ENCODE data around the gene SNTG2.

The SNTG2 gene

DNA sequence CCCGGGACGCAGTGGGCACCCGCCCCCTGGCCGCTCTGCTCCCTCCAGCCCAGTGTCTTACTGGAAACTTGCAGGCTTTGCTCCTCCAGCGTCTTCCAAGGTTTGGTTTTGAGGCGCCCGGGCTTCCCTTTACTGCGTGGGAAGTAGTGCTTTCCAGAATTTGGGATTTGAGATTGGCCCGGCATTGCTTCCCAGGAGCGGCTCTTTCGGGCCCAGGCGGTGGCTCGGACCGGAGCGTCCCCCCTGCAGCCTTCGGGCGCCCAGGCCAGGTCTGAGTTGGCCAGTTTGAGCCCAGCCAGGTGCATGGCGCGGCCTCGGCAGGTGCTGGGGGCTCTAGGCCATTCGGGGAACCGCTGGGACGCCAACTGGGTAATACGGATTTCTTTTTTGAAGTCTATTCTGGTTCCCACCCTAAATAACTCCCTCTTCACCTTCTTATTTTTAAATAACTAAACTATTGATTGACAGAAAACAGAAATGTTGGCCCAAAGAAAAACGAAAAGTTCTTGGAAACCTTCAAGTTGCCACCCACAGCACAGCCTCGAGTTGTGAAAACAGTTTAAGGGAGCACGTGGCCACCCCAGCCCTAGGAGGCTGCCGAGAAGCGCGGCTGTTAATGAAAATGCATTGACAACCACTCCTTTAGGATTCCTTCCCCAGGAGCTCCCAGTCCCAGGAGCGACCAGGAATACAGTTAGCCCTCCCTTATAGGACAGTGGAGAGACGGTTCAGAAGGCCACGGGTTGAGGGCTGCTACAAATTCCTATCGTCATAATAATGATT lies 766 bp downstream of the SNTG2 start:
- no peak for DNase-seq (ENCODE audit: low spot score)
- peak overlapping the region; percentile 31 for H3K14ac ChIP-seq (ENCODE audit: low read length)

DNA sequence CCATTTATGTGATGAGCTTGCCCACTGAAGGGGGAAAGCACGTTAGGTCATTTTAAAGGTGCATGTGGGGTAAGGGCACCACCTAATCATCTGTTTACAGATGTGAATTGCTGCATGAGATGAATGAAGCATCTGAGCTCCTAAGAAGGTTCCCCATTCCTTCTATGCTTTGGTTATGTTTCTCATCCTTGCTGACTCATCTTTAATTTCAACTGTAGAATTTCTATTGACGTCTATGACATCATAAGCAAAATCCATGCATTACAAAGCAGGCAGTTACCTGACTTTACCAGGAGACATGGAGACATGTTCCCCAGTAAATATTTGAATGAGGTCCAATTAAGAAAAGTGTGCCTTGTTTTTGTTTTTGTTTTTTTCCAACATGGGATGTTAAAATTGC lies 2.8 kb downstream of the SNTG2 start:
- no peak overlapping the region for H2BK5ac ChIP-seq (ENCODE audit: low read length)
- no peak overlapping the region for H3K27ac ChIP-seq (replicated peaks; ENCODE audit: low read length)
- H3K9ac ChIP-seq (ENCODE audit: low read depth, low read length, poor library complexity), result no peak overlapping the region
- H4K91ac ChIP-seq (ENCODE audit: low read depth, low read length, poor library complexity), result no peak overlapping the region
- H2BK12ac ChIP-seq (ENCODE audit: low read length), result no peak overlapping the region
- no peak overlapping the region for H2AFZ ChIP-seq (ENCODE audit: low read length)
- no peak overlapping the region for H3K23ac ChIP-seq (ENCODE audit: low read depth, low read length, poor library complexity)
- no peak overlapping the region for H3K18ac ChIP-seq (ENCODE audit: low read length)
- no peaks in the 10 kb centered on the region for H3K36me3 ChIP-seq (replicated peaks in 1 of 2; ENCODE audit: control insufficient read depth in 2 of 2, insufficient read depth in 2 of 2, low read length in 2 of 2)
- no peak overlapping the region for H2AK5ac ChIP-seq (ENCODE audit: low read depth, low read length)
- H2BK15ac ChIP-seq (ENCODE audit: low read length), result no peak overlapping the region
- peaks cover 3% of the 10 kb centered on the region in 2 donors for H3K4me1 ChIP-seq (ENCODE audit: control insufficient read depth in 2 of 2, insufficient read depth in 1 of 2, low read depth in 1 of 2, low read length in 2 of 2)
- WGBS, 2 donors (ENCODE audit: extremely low coverage in 2 of 2, insufficient read length in 2 of 2, insufficient replicate concordance in 1 of 2), result no CpG with 5 or more reads among the region's 2 CpGs
- no peak overlapping the region for H3K4me3 ChIP-seq (ENCODE audit: low read length in 2 of 2)
- no peak overlapping the region for H3K14ac ChIP-seq (ENCODE audit: low read length)
- no peak for DNase-seq (ENCODE audit: low spot score)
- H3K79me1 ChIP-seq (ENCODE audit: low read depth, low read length), result no peaks in the 10 kb centered on the region
- no peaks in the 10 kb centered on the region for H3K9me3 ChIP-seq (replicated peaks in 1 of 2; ENCODE audit: control insufficient read depth in 2 of 2, insufficient read depth in 1 of 2, low read depth in 1 of 2, low read length in 2 of 2)
- H2BK120ac ChIP-seq (ENCODE audit: low read depth, low read length), result no peak overlapping the region
- no peak overlapping the region for H3K4ac ChIP-seq (ENCODE audit: low read length)
- peaks cover 4 to 61% (median 23%) of the 10 kb centered on the region in 3 experiments for H3K27me3 ChIP-seq (ENCODE audit: control insufficient read depth in 3 of 3, insufficient read depth in 3 of 3, low read depth in 1 of 3, low read length in 3 of 3)
- H3K4me2 ChIP-seq (ENCODE audit: insufficient read depth, low read length, poor library complexity, severe bottlenecking), result no peak overlapping the region
- H4K8ac ChIP-seq (ENCODE audit: low read depth, low read length), result no peak overlapping the region

More for the DNA sequence above, 766 bp downstream of the SNTG2 start:
- no peak overlapping the region for H4K8ac ChIP-seq (ENCODE audit: low read depth, low read length)
- H3K18ac ChIP-seq (ENCODE audit: low read length), result peak overlapping the region; percentile 82
- H3K4me2 ChIP-seq (ENCODE audit: insufficient read depth, low read length, poor library complexity, severe bottlenecking), result peak overlapping the region; percentile 87
- H3K23ac ChIP-seq (ENCODE audit: low read depth, low read length, poor library complexity), result no peak overlapping the region
- H3K9ac ChIP-seq (ENCODE audit: low read depth, low read length, poor library complexity), result no peak overlapping the region
- peak overlapping the region; percentile 52 for H2BK12ac ChIP-seq (ENCODE audit: low read length)
- no peak overlapping the region for H3K4ac ChIP-seq (ENCODE audit: low read length)
- no peaks in the 10 kb centered on the region for H3K9me3 ChIP-seq (replicated peaks in 1 of 2; ENCODE audit: control insufficient read depth in 2 of 2, insufficient read depth in 1 of 2, low read depth in 1 of 2, low read length in 2 of 2)
- no peak overlapping the region for H2BK5ac ChIP-seq (ENCODE audit: low read length)
- no CpG with 5 or more reads among the region's 34 CpGs for WGBS, 2 donors (ENCODE audit: extremely low coverage in 2 of 2, insufficient read length in 2 of 2, insufficient replicate concordance in 1 of 2)
- peak overlapping the region; percentile 10 for H2AFZ ChIP-seq (ENCODE audit: low read length)
- H2BK15ac ChIP-seq (ENCODE audit: low read length), result no peak overlapping the region
- H3K27ac ChIP-seq (replicated peaks; ENCODE audit: low read length), result no peak overlapping the region
- no peak overlapping the region for H2BK120ac ChIP-seq (ENCODE audit: low read depth, low read length)
- no peak overlapping the region for H4K91ac ChIP-seq (ENCODE audit: low read depth, low read length, poor library complexity)
- peaks cover 4 to 73% (median 23%) of the 10 kb centered on the region in 3 experiments for H3K27me3 ChIP-seq (ENCODE audit: control insufficient read depth in 3 of 3, insufficient read depth in 3 of 3, low read depth in 1 of 3, low read length in 3 of 3)
- peak overlapping the region in 1 of 2 donors; percentile 90 for H3K4me3 ChIP-seq (ENCODE audit: low read length in 2 of 2)
- H3K36me3 ChIP-seq (replicated peaks in 1 of 2; ENCODE audit: control insufficient read depth in 2 of 2, insufficient read depth in 2 of 2, low read length in 2 of 2), result no peaks in the 10 kb centered on the region
- peak overlapping the region; percentile 43 for H2AK5ac ChIP-seq (ENCODE audit: low read depth, low read length)
- H3K4me1 ChIP-seq (ENCODE audit: control insufficient read depth in 2 of 2, insufficient read depth in 1 of 2, low read depth in 1 of 2, low read length in 2 of 2), result peaks cover 3% of the 10 kb centered on the region in 2 donors
- no peaks in the 10 kb centered on the region for H3K79me1 ChIP-seq (ENCODE audit: low read depth, low read length)

DNA sequence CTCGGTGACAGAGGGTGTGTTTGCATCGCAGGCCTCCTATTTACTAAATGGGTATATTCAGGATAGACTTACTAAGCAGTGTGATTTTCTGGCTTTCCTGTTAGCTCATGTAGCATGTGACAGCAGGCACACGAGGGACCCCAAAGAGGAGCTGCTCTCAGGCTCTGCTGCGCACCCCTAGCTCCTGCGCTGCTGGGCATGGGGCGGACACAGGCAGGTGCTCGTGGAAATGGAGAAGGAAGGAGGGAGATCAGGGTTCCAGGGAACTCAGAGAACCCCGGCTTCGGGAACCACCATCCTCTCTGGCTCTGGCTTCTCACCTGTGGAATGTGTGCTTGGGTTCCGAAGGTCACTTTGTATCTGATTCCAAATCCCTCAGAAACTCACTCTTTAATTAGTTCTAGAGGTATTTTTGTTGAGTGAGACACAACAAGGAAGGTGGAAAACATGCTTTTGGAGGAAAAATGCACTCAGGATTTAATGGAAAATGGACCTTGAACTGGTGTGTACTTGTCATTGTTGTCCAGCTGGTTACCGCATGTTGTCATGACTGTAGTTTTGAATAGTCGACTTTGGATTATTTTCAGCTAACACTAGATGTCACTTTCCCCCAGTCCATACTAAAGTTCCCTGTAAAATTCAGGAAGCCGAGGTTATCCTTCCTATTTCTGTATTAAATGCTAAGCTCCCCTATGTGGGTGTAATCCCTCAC lies 3.5 kb downstream of the SNTG2 start:
- H3K14ac ChIP-seq (ENCODE audit: low read length), result no peak overlapping the region
- no peak overlapping the region for H3K4ac ChIP-seq (ENCODE audit: low read length)
- no peak overlapping the region for H4K8ac ChIP-seq (ENCODE audit: low read depth, low read length)
- no peak overlapping the region for H2AFZ ChIP-seq (ENCODE audit: low read length)
- no peak overlapping the region for H4K91ac ChIP-seq (ENCODE audit: low read depth, low read length, poor library complexity)
- H2BK5ac ChIP-seq (ENCODE audit: low read length), result no peak overlapping the region
- H3K79me1 ChIP-seq (ENCODE audit: low read depth, low read length), result no peaks in the 10 kb centered on the region
- H2BK15ac ChIP-seq (ENCODE audit: low read length), result no peak overlapping the region
- no peak for DNase-seq (ENCODE audit: low spot score)
- H2BK12ac ChIP-seq (ENCODE audit: low read length), result no peak overlapping the region
- H3K27me3 ChIP-seq (ENCODE audit: control insufficient read depth in 3 of 3, insufficient read depth in 3 of 3, low read depth in 1 of 3, low read length in 3 of 3), result peaks cover 4 to 53% (median 23%) of the 10 kb centered on the region in 3 experiments
- no peak overlapping the region for H3K23ac ChIP-seq (ENCODE audit: low read depth, low read length, poor library complexity)
- peaks cover 3% of the 10 kb centered on the region in 2 donors for H3K4me1 ChIP-seq (ENCODE audit: control insufficient read depth in 2 of 2, insufficient read depth in 1 of 2, low read depth in 1 of 2, low read length in 2 of 2)
- H3K9me3 ChIP-seq (replicated peaks in 1 of 2; ENCODE audit: control insufficient read depth in 2 of 2, insufficient read depth in 1 of 2, low read depth in 1 of 2, low read length in 2 of 2), result no peaks in the 10 kb centered on the region
- H3K18ac ChIP-seq (ENCODE audit: low read length), result peak overlapping the region; percentile 23
- H3K9ac ChIP-seq (ENCODE audit: low read depth, low read length, poor library complexity), result no peak overlapping the region
- H2AK5ac ChIP-seq (ENCODE audit: low read depth, low read length), result no peak overlapping the region
- H3K4me3 ChIP-seq (ENCODE audit: low read length in 2 of 2), result no peak overlapping the region
- WGBS, 2 donors (ENCODE audit: extremely low coverage in 2 of 2, insufficient read length in 2 of 2, insufficient replicate concordance in 1 of 2), result no CpG with 5 or more reads among the region's 13 CpGs
- H3K4me2 ChIP-seq (ENCODE audit: insufficient read depth, low read length, poor library complexity, severe bottlenecking), result no peak overlapping the region
- no peak overlapping the region for H2BK120ac ChIP-seq (ENCODE audit: low read depth, low read length)
- no peaks in the 10 kb centered on the region for H3K36me3 ChIP-seq (replicated peaks in 1 of 2; ENCODE audit: control insufficient read depth in 2 of 2, insufficient read depth in 2 of 2, low read length in 2 of 2)
- no peak overlapping the region for H3K27ac ChIP-seq (replicated peaks; ENCODE audit: low read length)

DNA sequence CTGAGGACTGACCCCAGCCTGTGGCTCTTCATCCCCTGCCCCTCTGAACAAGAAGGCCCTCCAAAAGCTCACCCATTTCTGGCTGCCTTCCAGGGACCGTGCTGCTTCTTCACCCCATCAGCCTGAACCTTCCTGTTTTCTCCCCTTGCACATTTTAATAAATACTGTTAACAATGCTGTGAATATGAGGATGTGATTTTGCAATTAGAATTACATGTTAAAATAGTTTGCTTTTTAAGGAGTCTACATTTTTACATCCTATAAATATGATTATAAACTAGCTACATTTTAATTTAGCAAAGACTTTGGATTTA lies 4.0 kb downstream of the SNTG2 start:
- Histone ChIP-seq H3K23ac (ENCODE audit: low read depth, low read length, poor library complexity) (no peak overlapping the region), H3K36me3 (replicated peaks in 1 of 2; ENCODE audit: control insufficient read depth in 2 of 2, insufficient read depth in 2 of 2, low read length in 2 of 2) (no peaks in the 10 kb centered on the region), H3K27ac (replicated peaks; ENCODE audit: low read length) (no peak overlapping the region), H2BK12ac (ENCODE audit: low read length) (no peak overlapping the region), H2BK15ac (ENCODE audit: low read length) (no peak overlapping the region), H2AK5ac (ENCODE audit: low read depth, low read length) (no peak overlapping the region), H3K4ac (ENCODE audit: low read length) (no peak overlapping the region), H3K4me1 (ENCODE audit: control insufficient read depth in 2 of 2, insufficient read depth in 1 of 2, low read depth in 1 of 2, low read length in 2 of 2) (peaks cover 3 to 5% of the 10 kb centered on the region in 2 donors), H3K9me3 (replicated peaks in 1 of 2; ENCODE audit: control insufficient read depth in 2 of 2, insufficient read depth in 1 of 2, low read depth in 1 of 2, low read length in 2 of 2) (no peaks in the 10 kb centered on the region), H3K18ac (ENCODE audit: low read length) (no peak overlapping the region), H3K9ac (ENCODE audit: low read depth, low read length, poor library complexity) (no peak overlapping the region), H3K14ac (ENCODE audit: low read length) (no peak overlapping the region), H4K8ac (ENCODE audit: low read depth, low read length) (no peak overlapping the region), H2BK120ac (ENCODE audit: low read depth, low read length) (no peak overlapping the region), H3K4me2 (ENCODE audit: insufficient read depth, low read length, poor library complexity, severe bottlenecking) (no peak overlapping the region), H2BK5ac (ENCODE audit: low read length) (no peak overlapping the region), H4K91ac (ENCODE audit: low read depth, low read length, poor library complexity) (no peak overlapping the region), H3K27me3 (ENCODE audit: control insufficient read depth in 3 of 3, insufficient read depth in 3 of 3, low read depth in 1 of 3, low read length in 3 of 3) (peaks cover 4 to 48% (median 19%) of the 10 kb centered on the region in 3 experiments), H2AFZ (ENCODE audit: low read length) (no peak overlapping the region), H3K4me3 (ENCODE audit: low read length in 2 of 2) (no peak overlapping the region), H3K79me1 (ENCODE audit: low read depth, low read length) (no peaks in the 10 kb centered on the region)
- no peak for DNase-seq (ENCODE audit: low spot score)
- no CpG with 5 or more reads among the region's 1 CpG for WGBS, 2 donors (ENCODE audit: extremely low coverage in 2 of 2, insufficient read length in 2 of 2, insufficient replicate concordance in 1 of 2)
